ENCODE results near the gene CDKN1C. TPM values are rescaled to one million over a fixed set of nuclear protein-coding genes. Genes with fewer than 3 reads are reported as not detected.

CDKN1C gene
- total RNA-seq, 2 experiments from 2014 or later = 0.21 to 0.32 TPM

GRCh38 chr11:2903672-2904011 is 18.1 kb upstream of the CDKN1C start:
- no peaks in the 10 kb centered on the region for H3K9me3 Mint-ChIP-seq (ENCODE audit: insufficient read depth)
- peaks cover 37% of the 10 kb centered on the region for H3K4me1 Mint-ChIP-seq (ENCODE audit: low read depth)

GRCh38 chr11:2902784-2903671 is 17.5 kb upstream of the CDKN1C start:
- Mint-ChIP-seq H3K36me3 (ENCODE audit: low read depth) (peaks cover 8% of the 10 kb centered on the region), H3K27me3 (ENCODE audit: low read depth) (no peaks in the 10 kb centered on the region), H3K9me3 (ENCODE audit: insufficient read depth) (no peaks in the 10 kb centered on the region), H3K4me1 (ENCODE audit: low read depth) (peaks cover 43% of the 10 kb centered on the region), H3K4me3 (peak overlapping the region; percentile 73), H3K27ac (peak overlapping the region; percentile 81)
- CTCF ChIA-PET = interaction anchor here (1.0 to 3.6 kb wide), 5 partner anchors 10 to 370 kb away, joined by 3 to 42 read pairs (median 6); no protein-coding TSS in a partner anchor
- DNase-seq (no peak), ATAC-seq (no peak)
- POLR2A ChIA-PET = interaction anchor here (0.6 to 0.9 kb wide), 4 partner anchors 9 to 438 kb away, joined by 3 read pairs; no protein-coding TSS in a partner anchor

More at GRCh38 chr11:2903672-2904011, 18.1 kb upstream of the CDKN1C start:
- peak overlapping the region; percentile 7 for H3K27ac Mint-ChIP-seq
- CTCF ChIA-PET = interaction anchor here (1.1 to 3.6 kb wide), 3 partner anchors 11 to 16 kb away, joined by 3 to 42 read pairs (median 6); no protein-coding TSS in a partner anchor
- no peaks in the 10 kb centered on the region for H3K27me3 Mint-ChIP-seq (ENCODE audit: low read depth)
- POLR2A ChIA-PET = no interaction called here
- no peak for DNase-seq
- peak overlapping the region; percentile 11 for H3K4me3 Mint-ChIP-seq
- peaks cover 8% of the 10 kb centered on the region for H3K36me3 Mint-ChIP-seq (ENCODE audit: low read depth)
- no peak for ATAC-seq

- Mint-ChIP-seq H3K27ac (peak overlapping the region; percentile 81), H3K4me1 (ENCODE audit: low read depth) (peaks cover 52% of the 10 kb centered on the region), H3K36me3 (ENCODE audit: low read depth) (peaks cover 8% of the 10 kb centered on the region), H3K4me3 (peak overlapping the region; percentile 73), H3K27me3 (ENCODE audit: low read depth) (no peaks in the 10 kb centered on the region), H3K9me3 (ENCODE audit: insufficient read depth) (no peaks in the 10 kb centered on the region)
- peak; percentile 94 for ATAC-seq
- ChIA-PET CTCF (interaction anchor here (1.0 to 3.6 kb wide), 5 partner anchors 10 to 369 kb away, joined by 3 to 42 read pairs (median 5); partner anchors contain the start of gene PHLDA2), POLR2A (interaction anchor here (0.6 to 0.9 kb wide), 4 partner anchors 9 to 437 kb away, joined by 3 read pairs; no protein-coding TSS in a partner anchor)
- DNase-seq = peak; percentile 97
These were observed 16.5 kb upstream of the CDKN1C start for GRCh38 chr11:2901854-2902783.

- H3K4me3 Mint-ChIP-seq = peak overlapping the region; percentile 73
- peaks cover 56% of the 10 kb centered on the region for H3K4me1 Mint-ChIP-seq (ENCODE audit: low read depth)
- no peaks in the 10 kb centered on the region for H3K27me3 Mint-ChIP-seq (ENCODE audit: low read depth)
- H3K9me3 Mint-ChIP-seq (ENCODE audit: insufficient read depth) = no peaks in the 10 kb centered on the region
- POLR2A ChIA-PET = no interaction called here
- DNase-seq (no peak), ATAC-seq (no peak)
- CTCF ChIA-PET = interaction anchor here (0.8 to 3.6 kb wide), 3 partner anchors 9 to 29 kb away, joined by 3 to 42 read pairs (median 5); partner anchors contain the start of gene PHLDA2
- peak overlapping the region; percentile 74 for H3K27ac Mint-ChIP-seq
- H3K36me3 Mint-ChIP-seq (ENCODE audit: low read depth) = peaks cover 8% of the 10 kb centered on the region
These were observed 15.7 kb upstream of the CDKN1C start for GRCh38 chr11:2901196-2901796.

- Mint-ChIP-seq H3K27me3 (ENCODE audit: low read depth) (no peaks in the 10 kb centered on the region), H3K27ac (peak overlapping the region; percentile 98), H3K4me1 (ENCODE audit: low read depth) (peaks cover 54% of the 10 kb centered on the region), H3K36me3 (ENCODE audit: low read depth) (no peaks in the 10 kb centered on the region), H3K4me3 (no peak overlapping the region), H3K9me3 (ENCODE audit: insufficient read depth) (no peaks in the 10 kb centered on the region)
- ChIA-PET POLR2A (interaction anchor here (0.7 to 0.8 kb wide), 2 partner anchors 365 to 521 kb away, joined by 3 read pairs; no protein-coding TSS in a partner anchor), CTCF (interaction anchor here (0.9 to 1.8 kb wide), 7 partner anchors 12 to 499 kb away, joined by 3 to 11 read pairs (median 3); partner anchors contain the start of genes PHLDA2 and TSSC4)
- DNase-seq (no peak), ATAC-seq (no peak)
These were observed 13.7 kb upstream of the CDKN1C start for GRCh38 chr11:2899080-2899783.

- Mint-ChIP-seq H3K9me3 (ENCODE audit: insufficient read depth) (no peaks in the 10 kb centered on the region), H3K27ac (peak overlapping the region; percentile 98), H3K27me3 (ENCODE audit: low read depth) (no peaks in the 10 kb centered on the region), H3K4me3 (peak overlapping the region; percentile 69), H3K4me1 (ENCODE audit: low read depth) (peaks cover 50% of the 10 kb centered on the region), H3K36me3 (ENCODE audit: low read depth) (no peaks in the 10 kb centered on the region)
- POLR2A ChIA-PET = interaction anchor here (0.7 to 0.8 kb wide), 3 partner anchors 35 to 520 kb away, joined by 3 read pairs; no protein-coding TSS in a partner anchor
- CTCF ChIA-PET = interaction anchor here (0.6 to 1.8 kb wide), 9 partner anchors 11 to 498 kb away, joined by 3 to 11 read pairs (median 3); partner anchors contain the start of genes PHLDA2 and TSSC4
- DNase-seq = peak; percentile 85
- peak; percentile 66 for ATAC-seq
These were observed 12.9 kb upstream of the CDKN1C start for GRCh38 chr11:2898366-2899079.

- ATAC-seq (no peak), DNase-seq (no peak)
- ChIA-PET POLR2A (no interaction called here), CTCF (interaction anchor here (1.8 kb wide), 1 partner anchor 33 kb away, joined by 3 read pairs; the partner anchor contains the start of gene PHLDA2)
- Mint-ChIP-seq H3K36me3 (ENCODE audit: low read depth) (no peaks in the 10 kb centered on the region), H3K4me1 (ENCODE audit: low read depth) (peaks cover 57% of the 10 kb centered on the region), H3K27me3 (ENCODE audit: low read depth) (no peaks in the 10 kb centered on the region), H3K9me3 (ENCODE audit: insufficient read depth) (no peaks in the 10 kb centered on the region), H3K4me3 (no peak overlapping the region), H3K27ac (peak overlapping the region; percentile 43)
These were observed 11.5 kb upstream of the CDKN1C start for GRCh38 chr11:2897048-2897447.

- Mint-ChIP-seq H3K36me3 (ENCODE audit: low read depth) (no peaks in the 10 kb centered on the region), H3K4me3 (no peak overlapping the region), H3K4me1 (ENCODE audit: low read depth) (peaks cover 61% of the 10 kb centered on the region), H3K9me3 (ENCODE audit: insufficient read depth) (no peaks in the 10 kb centered on the region), H3K27me3 (ENCODE audit: low read depth) (no peaks in the 10 kb centered on the region), H3K27ac (peak overlapping the region; percentile 54)
- POLR2A ChIA-PET = no interaction called here
- ATAC-seq (no peak), DNase-seq (no peak)
- CTCF ChIA-PET = interaction anchor here (1.8 to 13.7 kb wide), 2 partner anchors 34 to 362 kb away, joined by 3 to 485 read pairs; partner anchors contain the start of gene PHLDA2
These were observed 10.5 kb upstream of the CDKN1C start for GRCh38 chr11:2896047-2896446.

GRCh38 chr11:2893935-2894334 is 8.4 kb upstream of the CDKN1C start:
- H3K4me1 Mint-ChIP-seq (ENCODE audit: low read depth) = peaks cover 45% of the 10 kb centered on the region
- H3K9me3 Mint-ChIP-seq (ENCODE audit: insufficient read depth) = no peaks in the 10 kb centered on the region
- CTCF ChIA-PET = interaction anchor here (0.9 to 13.7 kb wide), 6 partner anchors 8 to 360 kb away, joined by 3 to 485 read pairs (median 12); partner anchors contain the start of gene PHLDA2
- no peak overlapping the region for H3K27ac Mint-ChIP-seq
- H3K27me3 Mint-ChIP-seq (ENCODE audit: low read depth) = no peaks in the 10 kb centered on the region
- H3K36me3 Mint-ChIP-seq (ENCODE audit: low read depth) = no peaks in the 10 kb centered on the region
- no peak for ATAC-seq
- POLR2A ChIA-PET = no interaction called here
- DNase-seq = no peak
- peak overlapping the region; percentile 36 for H3K4me3 Mint-ChIP-seq

Measured in activated CD8-positive, alpha-beta T cell treated with anti-CD3 and anti-CD28 coated beads, Interleukin-2, amount 10 ng/mL, durations not matched to agents 7 days and 5 days (primary cell).